Left lung (tissue), 10 donors: ENCODE results near the gene RAPGEF5. TPM values are rescaled to one million over a fixed set of nuclear protein-coding genes. Genes with fewer than 3 reads are reported as not detected.

ENCODE experiments used
- ATAC-seq: fragments of 200-7000 bp; cut with Tn5 transposase; one replicate; pipeline ENCODE4 v1.9.1; 2020; ENCODE audit warnings: moderate library complexity
- DNase-seq, 4 donors: peaks; one replicate each; pipeline ENCODE4 v3.0.0-alpha.2; 2013 to 2020
- H3K27ac ChIP-seq, 2 donors: fragments of 200-600 bp; sonication (generic) in 1 of 2; one replicate each; pipeline versions ENCODE4 v1.5.0 to v1.8.0; 2020 to 2021
- H3K27me3 ChIP-seq, 2 donors: fragments of 200-600 bp; sonication (generic) in 1 of 2; one replicate each; pipeline versions ENCODE4 v1.5.0 to v1.8.0; 2020 to 2021
- H3K36me3 ChIP-seq, 2 donors: fragments of 200-600 bp; sonication (generic) in 1 of 2; one replicate each; pipeline versions ENCODE4 v1.5.0 to v1.8.0; 2020 to 2021
- H3K4me1 ChIP-seq, 2 donors: fragments of 200-600 bp; one replicate each; pipeline ENCODE4 v1.8.0; 2021
- H3K4me3 ChIP-seq, 2 donors: fragments of 200-600 bp; sonication (generic) in 1 of 2; one replicate each; pipeline versions ENCODE4 v1.5.0 to v1.8.0; 2020 to 2021; ENCODE audit warnings: mild to moderate bottlenecking in 1 of 2
- H3K9me3 ChIP-seq, 2 donors: fragments of 200-600 bp; sonication (generic) in 1 of 2; one replicate each; pipeline versions ENCODE4 v1.5.0 to v1.8.0; 2020 to 2021
- intact Hi-C, 2 donors: fragments of 100-400 bp; cut with DNase I; formaldehyde crosslinking; loops; one replicate each; pipeline versions ENCODE4 v1.11.2 to v1.14.2; 2022
- polyA plus RNA-seq, 6 donors: library from polyadenylated mRNA; unstranded; fragments of 120-200 nt; gene quantifications; one replicate each; pipeline ENCODE4 v1.2.1, GENCODE V29; 2013; ENCODE audit not compliant: insufficient read length in 6 of 6
- total RNA-seq, 2 donors: library from RNA; stranded (reverse); fragmentation: NEBNext Ultra II Directional; extraction: Animal tissue kit (Norgen Biotek cat#: 25700); gene quantifications; one replicate each; pipeline ENCODE4 v1.2.1, GENCODE V29; 2021
- TF ChIP-seq, protein P1 (sequence below), 2 donors: fragments of 200-600 bp; sonication (generic) in 1 of 2; IDR thresholded peaks; one replicate each; pipeline versions ENCODE4 v1.5.0 to v1.8.0; 2021; ENCODE audit warnings: antibody characterized with exemption in 2 of 2
- donor health status: DM: no; HTN: yes; CAD: no.
- donor health status: DM: no; HTN: no; CAD: no.

RAPGEF5 gene
- total and polyA plus RNA-seq, 8 donors: 44.2 to 98.7 (median 81.7) TPM

GRCh38 chr7:22277375-22277774, 79.6 kb downstream of the RAPGEF5 start:
- intact Hi-C loops: no loop called here
- H3K9me3 ChIP-seq: no peaks in the 10 kb centered on the region
- TF ChIP-seq, protein P1, sequence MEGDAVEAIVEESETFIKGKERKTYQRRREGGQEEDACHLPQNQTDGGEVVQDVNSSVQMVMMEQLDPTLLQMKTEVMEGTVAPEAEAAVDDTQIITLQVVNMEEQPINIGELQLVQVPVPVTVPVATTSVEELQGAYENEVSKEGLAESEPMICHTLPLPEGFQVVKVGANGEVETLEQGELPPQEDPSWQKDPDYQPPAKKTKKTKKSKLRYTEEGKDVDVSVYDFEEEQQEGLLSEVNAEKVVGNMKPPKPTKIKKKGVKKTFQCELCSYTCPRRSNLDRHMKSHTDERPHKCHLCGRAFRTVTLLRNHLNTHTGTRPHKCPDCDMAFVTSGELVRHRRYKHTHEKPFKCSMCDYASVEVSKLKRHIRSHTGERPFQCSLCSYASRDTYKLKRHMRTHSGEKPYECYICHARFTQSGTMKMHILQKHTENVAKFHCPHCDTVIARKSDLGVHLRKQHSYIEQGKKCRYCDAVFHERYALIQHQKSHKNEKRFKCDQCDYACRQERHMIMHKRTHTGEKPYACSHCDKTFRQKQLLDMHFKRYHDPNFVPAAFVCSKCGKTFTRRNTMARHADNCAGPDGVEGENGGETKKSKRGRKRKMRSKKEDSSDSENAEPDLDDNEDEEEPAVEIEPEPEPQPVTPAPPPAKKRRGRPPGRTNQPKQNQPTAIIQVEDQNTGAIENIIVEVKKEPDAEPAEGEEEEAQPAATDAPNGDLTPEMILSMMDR (IDR thresholded peaks at IDR 0.05): no peak
- no peaks in the 10 kb centered on the region for H3K36me3 ChIP-seq
- H3K27ac ChIP-seq: no peak overlapping the region
- DNase-seq (no peak), ATAC-seq (no peak)
- no peaks in the 10 kb centered on the region for H3K4me1 ChIP-seq
- H3K4me3 ChIP-seq: no peak overlapping the region
- H3K27me3 ChIP-seq: no peaks in the 10 kb centered on the region

- Histone ChIP-seq H3K4me3 (no peak overlapping the region), H3K27ac (no peak overlapping the region), H3K27me3 (no peaks in the 10 kb centered on the region), H3K9me3 (no peaks in the 10 kb centered on the region), H3K36me3 (no peaks in the 10 kb centered on the region), H3K4me1 (no peaks in the 10 kb centered on the region)
- no peak for ATAC-seq
- no peak for DNase-seq
- TF ChIP-seq, protein P1 (IDR thresholded peaks at IDR 0.05): no peak
- intact Hi-C loops: no loop called here
These were observed 81.3 kb downstream of the RAPGEF5 start for GRCh38 chr7:22275661-22276060.

- H3K27me3 ChIP-seq: no peaks in the 10 kb centered on the region
- ATAC-seq (no peak), DNase-seq (no peak)
- intact Hi-C loops: no loop called here
- TF ChIP-seq, protein P1 (IDR thresholded peaks at IDR 0.05): no peak
- H3K4me3 ChIP-seq: no peak overlapping the region
- no peak overlapping the region for H3K27ac ChIP-seq
- H3K36me3 ChIP-seq: no peaks in the 10 kb centered on the region
- H3K9me3 ChIP-seq: no peaks in the 10 kb centered on the region
- H3K4me1 ChIP-seq: no peaks in the 10 kb centered on the region
These were observed 85.6 kb downstream of the RAPGEF5 start for GRCh38 chr7:22271311-22271710.

GRCh38 chr7:22270371-22270770, 86.6 kb downstream of the RAPGEF5 start:
- Histone ChIP-seq H3K36me3 (no peaks in the 10 kb centered on the region), H3K4me1 (no peaks in the 10 kb centered on the region), H3K27me3 (no peaks in the 10 kb centered on the region), H3K27ac (no peak overlapping the region), H3K9me3 (no peaks in the 10 kb centered on the region), H3K4me3 (no peak overlapping the region)
- intact Hi-C loops: no loop called here
- DNase-seq (no peak), ATAC-seq (no peak)
- TF ChIP-seq, protein P1 (IDR thresholded peaks at IDR 0.05): no peak

DNA sequence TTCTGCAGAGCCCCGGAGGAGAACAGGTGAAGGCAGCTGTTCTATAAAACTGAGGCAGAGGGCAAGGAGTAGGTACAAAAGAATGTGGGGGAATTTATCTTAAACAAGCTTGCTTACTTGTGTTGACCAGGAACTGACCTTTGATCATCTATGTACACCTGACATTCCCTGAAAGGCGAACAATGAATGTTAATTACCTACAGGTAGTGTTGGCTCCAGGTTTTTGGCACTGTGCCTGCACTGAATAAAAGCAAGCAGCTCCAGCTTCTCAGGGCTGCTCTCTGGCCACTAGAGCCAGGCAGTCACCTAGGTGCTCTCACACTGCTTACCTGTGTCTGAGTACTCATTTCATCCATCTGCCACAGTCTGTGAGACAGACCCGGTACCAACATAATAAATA, 87.0 kb downstream of the RAPGEF5 start:
- H3K4me3 ChIP-seq: no peak overlapping the region
- intact Hi-C loops: no loop called here
- DNase-seq (no peak), ATAC-seq (no peak)
- H3K27me3 ChIP-seq: no peaks in the 10 kb centered on the region
- H3K9me3 ChIP-seq: no peaks in the 10 kb centered on the region
- H3K27ac ChIP-seq: no peak overlapping the region
- H3K36me3 ChIP-seq: no peaks in the 10 kb centered on the region
- H3K4me1 ChIP-seq: no peaks in the 10 kb centered on the region
- TF ChIP-seq, protein P1 (IDR thresholded peaks at IDR 0.05): no peak
